AG09309 (cell line): ENCODE data around the gene MSI1.

Source experiments
- DNase-seq: peaks from one replicate; pipeline ENCODE4 v3.0.0-alpha.2; 2010; ENCODE audit warnings: low read depth
- H3K4me3 ChIP-seq: 2 replicates; pipeline ENCODE4 v1.5.1; 2011; ENCODE audit warnings: mild to moderate bottlenecking, low read depth, low read length, moderate library complexity; ENCODE audit not compliant: control insufficient read depth
- CTCF ChIP-seq: IDR thresholded peaks from 2 replicates; pipeline ENCODE4 v1.5.1; 2011; ENCODE audit warnings: mild to moderate bottlenecking, low read depth, low read length, inconsistent platforms; ENCODE audit not compliant: insufficient read depth, control insufficient read depth; ENCODE audit errors: missing control alignments

The MSI1 gene

GRCh38 chr12:120358412-120359100 is 10.4 kb downstream of the MSI1 start:
- no peak for TF ChIP-seq CTCF
- no peak overlapping the region for H3K4me3 ChIP-seq
- DNase-seq: no peak

- no peak for TF ChIP-seq CTCF
- no peak overlapping the region for H3K4me3 ChIP-seq
- DNase-seq: no peak
Measured at GRCh38 chr12:120357104-120357503, 11.9 kb downstream of the MSI1 start.

DNA sequence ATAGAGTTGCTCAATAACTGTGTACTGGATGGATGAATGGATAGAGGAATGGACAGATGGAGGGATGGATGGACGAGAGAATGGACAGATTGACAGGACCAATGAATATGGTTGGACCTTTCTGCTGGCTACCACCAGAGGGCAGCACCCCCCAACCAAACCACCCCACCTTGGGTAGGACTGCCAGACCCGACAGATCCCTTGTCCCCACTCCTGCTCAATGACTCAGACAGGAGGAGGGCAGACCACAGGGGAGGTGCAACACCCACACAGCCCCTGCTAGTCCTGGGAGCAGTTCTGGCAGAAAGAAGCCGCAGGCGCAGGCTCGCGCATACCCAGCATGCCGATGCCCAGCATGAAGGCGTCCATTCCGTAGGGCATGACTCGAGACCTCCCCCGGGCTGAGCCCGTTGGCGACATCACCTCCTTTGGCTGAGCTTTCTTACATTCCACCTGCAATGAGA is 12.4 kb downstream of the MSI1 start:
- no peak overlapping the region for H3K4me3 ChIP-seq
- peak; percentile 88 for TF ChIP-seq CTCF
- peak; percentile 60 for DNase-seq

- DNase-seq: no peak
Measured at GRCh38 chr12:120353556-120354317, 15.2 kb downstream of the MSI1 start.

GRCh38 chr12:120353136-120353535 is 15.8 kb downstream of the MSI1 start:
- TF ChIP-seq CTCF: no peak
- no peak for DNase-seq
- no peak overlapping the region for H3K4me3 ChIP-seq

More at GRCh38 chr12:120353556-120354317, 15.2 kb downstream of the MSI1 start:
- H3K4me3 ChIP-seq: no peak overlapping the region
- no peak for TF ChIP-seq CTCF

DNA sequence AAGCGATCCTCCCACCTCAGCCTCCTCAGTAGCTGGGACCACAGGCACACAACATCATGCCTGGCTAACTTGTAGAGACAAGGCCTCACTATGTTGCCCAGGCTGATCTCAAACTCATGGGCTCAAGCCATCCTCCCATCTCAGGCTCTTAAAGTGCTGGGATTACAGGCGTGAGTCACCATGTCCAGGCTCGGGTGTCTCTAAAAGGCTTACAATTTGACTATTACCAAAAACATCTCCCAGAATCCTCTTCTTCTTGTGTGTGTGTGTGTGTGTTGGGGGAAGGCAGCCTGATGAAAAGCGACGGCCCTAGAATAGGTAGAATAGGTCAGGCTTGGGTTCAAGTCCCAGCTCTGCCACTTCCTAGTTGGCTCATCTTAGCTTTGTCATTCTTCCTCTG is 16.8 kb downstream of the MSI1 start:
- no peak for TF ChIP-seq CTCF
- peak; percentile 10 for DNase-seq
- no peak overlapping the region for H3K4me3 ChIP-seq
